ENCODE measurements around the gene NCDN.
"Not testable (repeated sequence)": the region's sequence is repeated elsewhere in the genome, so short reads cannot be mapped to it uniquely, and the experiment has no call there.

Gene NCDN

GRCh38 chr1:35571263-35571662 is 13.7 kb downstream of the NCDN start:
- DNase-seq: no peak

- no peak for DNase-seq
Measured at GRCh38 chr1:35572296-35572695, 14.7 kb downstream of the NCDN start.

- DNase-seq: no peak
Measured at GRCh38 chr1:35573198-35574124, 15.9 kb downstream of the NCDN start, which contains the start of gene TFAP2E. Gene TFAP2E (plus strand): TSS chr1:35573314. CDS start chr1:35573578, 264 bp downstream.

DNA sequence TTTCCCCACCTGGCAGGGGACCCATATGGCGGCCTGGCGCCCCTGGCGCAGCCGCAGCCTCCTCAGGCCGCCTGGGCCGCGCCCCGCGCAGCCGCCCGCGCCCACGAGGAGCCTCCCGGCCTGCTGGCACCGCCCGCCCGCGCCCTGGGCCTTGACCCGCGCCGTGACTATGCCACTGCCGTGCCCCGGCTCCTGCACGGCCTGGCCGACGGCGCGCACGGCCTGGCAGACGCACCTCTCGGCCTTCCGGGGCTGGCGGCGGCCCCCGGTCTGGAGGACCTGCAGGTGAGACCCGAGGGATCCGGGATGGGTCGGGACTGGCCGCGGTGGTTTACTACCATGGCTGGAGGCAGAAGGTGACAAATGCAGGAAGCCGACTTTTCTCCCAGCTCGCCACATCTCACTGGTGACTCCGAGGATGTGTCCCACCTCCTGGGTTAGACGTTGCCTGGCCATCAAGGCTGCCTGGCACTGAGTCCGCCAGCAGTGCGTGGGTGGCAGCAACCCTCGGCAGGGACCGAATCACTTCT is 16.6 kb downstream of the NCDN start:
- DNase-seq: no peak

DNA sequence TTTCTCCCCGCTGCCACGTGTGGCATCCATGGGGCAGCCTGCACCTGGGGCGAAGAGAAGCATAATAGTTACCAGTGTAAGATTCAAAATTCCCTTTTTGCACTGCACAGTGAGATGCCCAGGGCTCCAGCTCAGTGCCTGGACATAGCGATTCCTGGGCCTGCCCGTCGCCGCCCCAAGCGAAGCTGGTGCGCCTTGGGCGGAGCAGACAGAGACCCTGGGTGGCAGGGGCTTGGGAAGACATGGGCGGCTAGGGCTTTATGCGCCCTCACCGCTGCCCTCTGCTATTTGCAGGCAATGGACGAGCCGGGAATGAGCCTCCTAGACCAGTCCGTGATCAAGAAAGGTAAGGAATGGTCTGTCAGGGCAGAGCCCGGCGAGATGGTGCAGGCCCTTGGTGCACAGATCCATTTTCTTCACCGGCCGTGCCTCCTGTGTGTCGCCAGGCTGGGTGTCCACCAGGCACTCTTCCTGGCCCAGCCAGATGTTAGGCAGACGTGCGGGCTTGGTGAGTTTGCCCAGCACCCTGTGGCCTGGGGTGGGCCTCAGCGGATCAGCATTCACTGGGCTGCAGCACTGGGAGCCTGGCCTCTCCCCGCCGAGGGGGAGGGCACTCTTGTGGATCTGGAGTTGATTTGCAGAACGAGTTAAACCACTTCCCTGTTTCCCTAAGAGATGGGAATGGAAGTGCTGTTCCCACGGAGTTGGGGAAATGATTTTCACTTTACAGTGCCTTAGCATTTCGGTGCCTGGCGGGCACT is 17.2 kb downstream of the NCDN start:
- DNase-seq: no peak

GRCh38 chr1:35575416-35575958 is 17.9 kb downstream of the NCDN start:
- no peak for DNase-seq

DNA sequence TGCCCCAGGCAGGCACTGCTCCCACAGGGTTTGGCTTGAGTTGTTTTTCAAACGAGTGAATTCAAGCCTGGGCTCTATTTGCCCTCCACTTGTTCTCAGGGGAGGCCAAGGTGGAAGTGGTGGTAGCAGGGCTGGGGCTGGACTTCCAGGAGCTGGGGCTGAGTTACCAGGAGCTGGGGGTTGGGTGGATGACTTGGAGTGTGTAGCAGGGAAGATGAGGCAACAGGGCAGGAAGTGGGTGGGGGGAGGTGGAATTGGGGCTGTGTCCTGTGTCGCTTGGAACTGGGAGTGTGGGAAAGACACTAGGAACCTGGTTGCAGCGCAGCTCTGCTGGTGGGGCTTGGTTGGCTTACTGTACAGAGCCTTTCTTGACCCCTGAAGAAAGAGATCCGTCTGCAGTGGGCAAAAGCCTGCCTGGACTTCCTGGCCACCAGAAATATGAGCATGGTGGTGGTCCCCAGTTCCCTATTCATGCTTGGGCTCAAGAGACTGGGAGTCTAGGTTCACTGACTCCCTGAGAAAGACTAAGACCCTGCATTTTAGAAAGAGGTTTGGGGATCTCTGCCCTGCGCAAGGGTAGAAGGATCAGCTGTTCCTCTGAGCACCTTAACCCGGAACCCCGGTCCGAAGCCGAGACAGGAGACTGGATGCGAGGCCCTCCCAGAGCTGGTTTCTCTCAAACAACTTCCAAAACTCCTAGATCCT is 18.6 kb downstream of the NCDN start:
- DNase-seq: no peak

GRCh38 chr1:35576766-35577070 is 19.1 kb downstream of the NCDN start:
- not testable (repeated sequence) for DNase-seq

- no peak for DNase-seq
Measured at GRCh38 chr1:35577071-35577998, 19.7 kb downstream of the NCDN start.

DNA sequence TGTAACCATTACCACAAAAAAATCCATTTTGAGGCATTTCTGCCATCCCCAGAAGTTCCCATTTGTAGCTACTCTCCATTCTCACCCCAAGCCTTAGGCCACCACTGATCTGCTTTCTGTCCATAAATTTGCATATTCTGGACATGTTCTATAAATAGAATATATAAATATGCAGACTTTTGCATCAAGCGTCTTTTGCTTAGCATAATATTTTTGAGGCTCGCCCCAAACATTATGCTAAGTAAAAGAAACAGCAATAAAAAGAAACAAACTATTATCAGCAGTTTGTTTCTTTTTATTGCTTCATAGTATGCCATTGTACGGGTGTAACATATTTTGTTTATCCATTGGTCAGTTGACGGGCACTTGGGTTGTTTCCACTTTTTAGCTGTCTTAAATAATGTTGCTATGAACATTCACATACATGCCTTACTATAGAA is 23.4 kb downstream of the NCDN start:
- no peak for DNase-seq

GRCh38 chr1:35581621-35582020 is 24.0 kb downstream of the NCDN start:
- DNase-seq: not testable (repeated sequence)

DNA sequence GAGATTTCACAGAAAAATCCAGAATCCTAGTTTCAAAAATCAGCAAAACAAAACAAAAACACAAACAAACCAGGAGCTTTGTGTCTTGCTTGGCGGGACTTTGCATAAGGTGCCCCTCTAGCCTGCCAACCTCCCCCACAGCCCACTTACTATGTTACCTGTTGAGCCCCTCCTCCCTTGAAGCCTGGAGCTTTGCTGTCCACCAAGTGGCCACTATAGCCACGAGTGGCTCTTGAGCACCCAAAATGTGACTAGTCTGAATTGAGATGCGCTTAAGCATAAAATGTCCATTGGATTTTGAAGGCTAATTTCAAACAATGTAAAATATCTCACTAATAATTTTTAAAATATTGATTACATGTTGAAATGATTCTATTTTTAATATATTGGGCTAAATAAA is 27.7 kb downstream of the NCDN start:
- no peak for DNase-seq

GRCh38 chr1:35585805-35586204 is 28.2 kb downstream of the NCDN start:
- DNase-seq: not testable (repeated sequence)

DNA sequence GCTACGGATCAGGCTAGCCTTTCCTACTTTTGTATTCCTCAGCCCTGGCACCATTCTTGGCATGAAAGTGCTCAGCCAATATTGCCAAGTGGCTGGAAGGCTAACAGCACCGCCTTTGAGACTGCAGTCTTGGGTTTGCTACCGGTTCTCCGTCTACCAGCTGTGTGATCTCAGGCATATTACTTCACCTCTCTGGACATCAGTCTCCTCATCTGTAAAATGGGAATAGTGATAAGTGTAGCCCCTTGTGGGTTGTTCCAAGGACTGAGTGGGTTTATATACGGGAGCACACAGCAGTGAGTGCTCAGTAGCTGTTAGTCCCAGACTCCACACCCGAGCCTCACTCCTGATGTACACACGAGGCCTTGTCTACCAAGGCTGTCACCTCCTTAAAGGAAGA is 29.2 kb downstream of the NCDN start:
- no peak for DNase-seq

GRCh38 chr1:35587736-35588135 is 30.1 kb downstream of the NCDN start:
- no peak for DNase-seq

DNA sequence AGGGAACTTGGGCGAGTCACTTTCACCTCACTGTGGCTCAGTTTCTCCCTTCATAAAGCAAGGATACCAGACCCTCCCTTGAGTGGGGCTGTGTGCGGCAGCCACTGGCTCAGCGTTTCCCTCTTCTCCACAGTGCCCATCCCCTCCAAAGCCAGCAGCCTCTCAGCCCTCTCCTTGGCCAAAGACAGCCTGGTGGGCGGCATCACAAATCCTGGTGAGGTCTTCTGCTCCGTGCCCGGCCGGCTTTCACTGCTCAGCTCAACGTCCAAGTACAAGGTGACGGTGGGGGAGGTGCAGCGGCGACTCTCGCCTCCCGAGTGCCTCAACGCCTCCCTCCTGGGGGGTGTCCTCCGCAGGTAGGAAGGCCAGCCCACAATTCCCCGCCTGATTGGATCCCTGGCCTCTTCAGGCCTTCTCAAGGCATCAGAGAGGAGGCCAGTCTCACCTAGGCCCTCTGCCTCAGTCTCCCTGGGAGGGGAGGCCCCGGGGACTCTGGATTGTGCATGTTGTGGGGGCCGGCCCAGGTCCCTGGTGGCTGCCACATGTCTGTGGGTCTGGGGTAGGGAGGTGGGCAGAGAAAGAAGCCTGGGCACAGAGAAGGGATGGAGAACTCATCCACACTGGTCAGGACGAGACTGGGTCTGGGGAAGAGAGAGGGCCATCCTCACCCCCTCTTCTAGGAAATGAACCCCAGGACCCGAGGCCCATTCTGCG is 30.8 kb downstream of the NCDN start:
- DNase-seq: no peak

DNA sequence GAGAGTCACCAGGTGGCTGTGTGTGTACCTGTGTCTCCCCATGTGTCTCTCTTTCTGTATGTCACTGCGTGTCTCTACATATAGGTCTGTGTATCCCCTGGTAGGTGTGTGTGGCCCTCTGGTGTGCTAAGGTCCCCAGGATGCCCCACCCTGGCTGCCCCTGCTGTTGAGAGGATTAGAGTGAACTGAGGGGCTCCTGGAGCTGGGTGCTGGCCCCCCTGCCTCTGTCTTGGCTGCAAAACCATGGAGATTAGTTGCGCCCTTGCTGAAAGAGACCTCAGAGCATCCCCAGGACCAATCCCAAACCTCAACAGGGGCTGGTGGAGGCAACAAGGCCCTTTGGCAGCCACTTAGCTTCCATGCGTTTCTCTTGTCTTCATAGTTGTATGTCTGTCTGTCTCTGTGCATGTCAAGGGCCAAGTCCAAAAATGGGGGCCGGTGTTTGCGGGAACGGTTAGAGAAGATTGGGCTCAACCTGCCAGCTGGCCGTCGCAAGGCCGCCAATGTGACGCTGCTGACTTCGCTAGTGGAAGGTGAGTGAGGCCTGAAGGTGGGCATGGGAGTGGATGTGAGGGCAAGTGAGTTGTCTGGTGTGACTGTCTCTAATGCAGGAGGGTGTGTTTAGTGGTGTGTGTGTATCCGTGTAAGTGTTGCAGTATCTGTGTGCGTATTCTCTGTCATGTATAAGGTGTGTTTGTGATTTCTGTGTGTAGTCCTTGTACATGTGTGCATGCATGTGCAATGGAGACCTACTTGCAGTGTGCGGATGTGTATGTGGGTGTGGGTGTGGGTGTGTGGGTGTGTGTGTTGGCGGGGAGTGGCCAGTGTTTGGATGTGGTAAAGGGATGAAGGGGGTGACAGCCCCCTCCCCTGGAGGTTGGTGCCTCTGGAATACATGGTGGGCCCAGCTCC is 32.2 kb downstream of the NCDN start:
- no peak for DNase-seq

DNA sequence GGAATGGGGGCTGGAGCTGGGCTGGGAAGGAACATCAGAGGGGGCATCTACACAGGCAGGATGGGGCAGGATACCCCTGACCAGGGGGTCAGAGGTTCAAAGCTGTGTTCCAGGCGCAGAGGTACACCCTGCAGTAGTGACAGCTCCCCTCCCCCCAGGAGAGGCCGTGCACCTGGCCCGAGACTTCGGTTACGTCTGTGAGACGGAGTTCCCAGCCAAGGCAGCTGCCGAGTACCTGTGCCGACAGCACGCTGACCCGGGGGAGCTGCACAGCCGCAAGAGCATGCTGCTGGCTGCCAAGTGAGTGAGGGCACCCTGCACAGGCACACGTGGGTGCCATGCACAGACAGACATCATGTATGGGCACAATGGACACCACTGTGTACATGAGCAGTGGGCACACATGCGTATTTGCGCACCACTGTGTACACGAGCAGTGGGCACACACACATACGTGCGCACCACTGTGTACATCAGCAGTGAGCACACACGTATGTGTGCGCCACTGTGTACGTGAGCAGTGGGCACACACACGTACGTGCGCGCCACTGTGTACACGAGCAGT is 33.0 kb downstream of the NCDN start:
- DNase-seq: peak; percentile 68

DNA sequence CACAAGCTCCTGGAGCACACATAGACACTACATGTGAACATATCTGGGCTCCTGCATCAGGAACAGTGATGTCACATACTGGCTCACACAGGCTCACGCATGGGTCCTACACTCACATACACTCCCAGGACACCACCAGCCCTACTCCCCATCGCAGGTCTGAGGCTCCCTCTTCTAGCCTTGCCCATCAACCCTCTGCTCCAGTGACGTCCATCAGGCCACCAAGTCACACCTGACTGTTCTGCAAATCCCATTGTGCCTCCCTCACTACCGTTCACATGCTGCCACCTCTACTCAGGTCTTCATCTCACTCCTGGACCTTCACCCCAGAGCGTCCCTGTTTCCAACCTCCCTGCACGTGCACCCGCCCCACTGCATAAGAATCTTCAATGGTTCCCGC is 33.6 kb downstream of the NCDN start:
- no peak for DNase-seq

Data from NCI-H2171 treated with DMSO at 0.1 percent for 48 hours (cell line).